Spleen (tissue), 7 donors: ENCODE results near the gene MEG3.

Experiments used
- CTCF ChIP-seq, 11 experiments: fragments of 200-600 bp in 7 of 11; fragments of 450-650 bp in 4 of 11; sonication (generic) in 4 of 11; IDR thresholded peaks in 8 of 11; conservative IDR thresholded peaks in 3 of 11; 1 replicate in 7 of 11; 2 replicates in 4 of 11; pipeline versions ENCODE4 v1.4.0 to v1.8.0; 2016 to 2021; ENCODE audit warnings: antibody characterized with exemption in 11 of 11, inconsistent platforms in 4 of 11, mild to moderate bottlenecking in 1 of 11
- POLR2A ChIP-seq, 3 donors: fragments of 450-650 bp; IDR thresholded peaks; one replicate each; pipeline ENCODE4 v1.5.1; 2017; ENCODE audit warnings: antibody characterized with exemption in 3 of 3, mild to moderate bottlenecking in 1 of 3
- POLR2AphosphoS5 ChIP-seq, 3 donors: sonication (generic); formaldehyde crosslinking; IDR thresholded peaks; one replicate each; pipeline ENCODE4 v1.5.1; 2017; ENCODE audit warnings: antibody characterized with exemption in 3 of 3
- donor health status: DM: no; HTN: no; CAD: no; lungs with moderate emphysema.
- donor health status: DM: no; HTN: no; CAD: no.
- donor health status: DM: no; HTN: no; CAD: no.

DNA sequence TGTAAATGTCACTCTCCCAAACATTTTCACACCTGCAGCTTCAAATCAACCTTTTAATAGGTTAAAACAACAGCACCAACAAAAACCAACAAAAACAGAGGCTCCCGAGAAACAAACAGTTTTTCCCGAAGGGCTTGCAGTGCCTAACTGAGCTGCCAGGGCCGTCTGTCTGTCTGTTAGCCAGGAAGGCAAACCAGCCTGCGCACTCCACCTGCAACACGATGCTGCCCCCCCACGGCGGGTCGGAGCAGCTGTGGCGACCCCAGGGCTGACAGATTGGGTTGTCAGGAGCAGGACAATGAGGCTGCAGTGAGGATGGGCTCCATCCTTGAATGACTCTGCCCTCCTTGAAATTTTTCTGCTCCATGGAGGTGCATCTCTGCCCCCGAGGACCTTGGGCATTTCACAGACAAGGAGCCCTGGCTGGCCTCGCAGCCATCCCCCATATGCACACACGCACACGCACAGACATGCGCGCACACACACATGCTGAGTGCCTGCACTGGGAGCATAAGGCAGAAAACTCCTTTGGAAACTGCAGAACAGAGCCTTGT is 75.0 kb downstream of the MEG3 start:
- TF ChIP-seq CTCF (IDR thresholded peaks at IDR 0.05 in 8 of 11, conservative IDR thresholded peaks at IDR 0.05 in 3 of 11) (peak in 8 of 11 experiments; percentile 10 to 48 (median 34)), POLR2AphosphoS5 (IDR thresholded peaks at IDR 0.05) (peak in 2 of 3 donors; percentile 31 to 37), POLR2A (IDR thresholded peaks at IDR 0.05) (no peak)
